PFSK-1 (cell line): ENCODE results near the gene SART3.

ENCODE experiments used
- FOXP2 ChIP-seq: optimal IDR thresholded peaks from 2 replicates; pipeline ENCODE3; 2011; ENCODE audit warnings: borderline replicate concordance, control low read depth, inconsistent platforms; ENCODE audit not compliant: insufficient read depth; ENCODE audit errors: extremely low read length, extremely low read depth
- POLR2AphosphoS5 ChIP-seq: IDR thresholded peaks from 2 replicates; pipeline ENCODE4 v1.6.1; 2012; ENCODE audit warnings: low read depth, mild to moderate bottlenecking, control low read depth, low read length, moderate library complexity
- TF ChIP-seq, protein P1 (sequence below), 2 experiments: IDR thresholded peaks; 2 replicates each; pipeline versions ENCODE4 v1.6.1 to v1.8.0; 2011 to 2012; ENCODE audit warnings: low read depth in 2 of 2, low read length in 2 of 2, control low read depth in 1 of 2, inconsistent platforms in 1 of 2, mild to moderate bottlenecking in 1 of 2, moderate library complexity in 1 of 2; ENCODE audit not compliant: insufficient read depth in 1 of 2

- TF ChIP-seq POLR2AphosphoS5, result no peak
- TF ChIP-seq, protein P1, sequence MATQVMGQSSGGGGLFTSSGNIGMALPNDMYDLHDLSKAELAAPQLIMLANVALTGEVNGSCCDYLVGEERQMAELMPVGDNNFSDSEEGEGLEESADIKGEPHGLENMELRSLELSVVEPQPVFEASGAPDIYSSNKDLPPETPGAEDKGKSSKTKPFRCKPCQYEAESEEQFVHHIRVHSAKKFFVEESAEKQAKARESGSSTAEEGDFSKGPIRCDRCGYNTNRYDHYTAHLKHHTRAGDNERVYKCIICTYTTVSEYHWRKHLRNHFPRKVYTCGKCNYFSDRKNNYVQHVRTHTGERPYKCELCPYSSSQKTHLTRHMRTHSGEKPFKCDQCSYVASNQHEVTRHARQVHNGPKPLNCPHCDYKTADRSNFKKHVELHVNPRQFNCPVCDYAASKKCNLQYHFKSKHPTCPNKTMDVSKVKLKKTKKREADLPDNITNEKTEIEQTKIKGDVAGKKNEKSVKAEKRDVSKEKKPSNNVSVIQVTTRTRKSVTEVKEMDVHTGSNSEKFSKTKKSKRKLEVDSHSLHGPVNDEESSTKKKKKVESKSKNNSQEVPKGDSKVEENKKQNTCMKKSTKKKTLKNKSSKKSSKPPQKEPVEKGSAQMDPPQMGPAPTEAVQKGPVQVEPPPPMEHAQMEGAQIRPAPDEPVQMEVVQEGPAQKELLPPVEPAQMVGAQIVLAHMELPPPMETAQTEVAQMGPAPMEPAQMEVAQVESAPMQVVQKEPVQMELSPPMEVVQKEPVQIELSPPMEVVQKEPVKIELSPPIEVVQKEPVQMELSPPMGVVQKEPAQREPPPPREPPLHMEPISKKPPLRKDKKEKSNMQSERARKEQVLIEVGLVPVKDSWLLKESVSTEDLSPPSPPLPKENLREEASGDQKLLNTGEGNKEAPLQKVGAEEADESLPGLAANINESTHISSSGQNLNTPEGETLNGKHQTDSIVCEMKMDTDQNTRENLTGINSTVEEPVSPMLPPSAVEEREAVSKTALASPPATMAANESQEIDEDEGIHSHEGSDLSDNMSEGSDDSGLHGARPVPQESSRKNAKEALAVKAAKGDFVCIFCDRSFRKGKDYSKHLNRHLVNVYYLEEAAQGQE (IDR thresholded peaks at IDR 0.05; ENCODE audit: insufficient read depth in 1 of 2, low read depth in 2 of 2, low read length in 2 of 2), result no peak
- TF ChIP-seq FOXP2, result no peak
Measured at GRCh38 chr12:108577458-108577857, 16.5 kb upstream of the SART3 start.
